Stomach (tissue), 9 donors: ENCODE data around the gene ALG10B. TPM values are rescaled to one million over a fixed set of nuclear protein-coding genes. Genes with fewer than 3 reads are reported as not detected.
"Not testable (repeated sequence)": the region's sequence is repeated elsewhere in the genome, so short reads cannot be mapped to it uniquely, and the experiment has no call there.

ENCODE experiments used
- DNase-seq, 2 donors: peaks; one replicate each; pipeline versions ENCODE4 v3.0.0 to v3.0.0-alpha.2; 2013 to 2019
- H3K27ac ChIP-seq, 5 donors: fragments of 200-600 bp in 4 of 5; sonication (generic) in 4 of 5; one replicate each; pipeline ENCODE4 v1.5.1; 2013 to 2019; ENCODE audit warnings: mild to moderate bottlenecking in 1 of 5, moderate library complexity in 1 of 5
- H3K27me3 ChIP-seq, 3 donors: fragments of 200-600 bp; sonication (generic); one replicate each; pipeline ENCODE4 v1.5.1; 2017 to 2019; ENCODE audit warnings: mixed run types in 1 of 3
- H3K36me3 ChIP-seq, 4 donors: fragments of 200-600 bp; sonication (generic); 1 replicate in 3 of 4; 2 replicates in 1 of 4; pipeline ENCODE4 v1.5.1; 2016 to 2019
- H3K4me1 ChIP-seq, 4 donors: fragments of 200-600 bp; sonication (generic); one replicate each; pipeline ENCODE4 v1.5.1; 2016 to 2019
- H3K4me3 ChIP-seq, 4 donors: fragments of 200-600 bp; sonication (generic) in 3 of 4; one replicate each; pipeline ENCODE4 v1.5.1; 2016 to 2019; ENCODE audit warnings: mild to moderate bottlenecking in 1 of 4
- H3K9me3 ChIP-seq, 4 donors: fragments of 200-600 bp; sonication (generic); one replicate each; pipeline ENCODE4 v1.5.1; 2016 to 2019
- CTCF ChIP-seq, 7 experiments: fragments of 450-650 bp in 4 of 7; fragments of 200-600 bp in 3 of 7; sonication (generic) in 3 of 7; IDR thresholded peaks; one replicate each; pipeline ENCODE4 v1.5.1; 2016 to 2019; ENCODE audit warnings: antibody characterized with exemption in 7 of 7, control low read depth in 2 of 7, mild to moderate bottlenecking in 1 of 7
- EP300 ChIP-seq: sonication (generic); formaldehyde crosslinking; IDR thresholded peaks from one replicate; pipeline ENCODE4 v1.6.1; 2017; ENCODE audit warnings: antibody characterized with exemption
- POLR2A ChIP-seq, 4 donors: fragments of 450-650 bp; IDR thresholded peaks; one replicate each; pipeline ENCODE4 v1.6.1; 2016; ENCODE audit warnings: antibody characterized with exemption in 4 of 4, control low read depth in 2 of 4, mild to moderate bottlenecking in 1 of 4, moderate library complexity in 1 of 4
- POLR2AphosphoS5 ChIP-seq, 3 donors: sonication (generic); formaldehyde crosslinking; IDR thresholded peaks; one replicate each; pipeline ENCODE4 v1.6.1; 2016; ENCODE audit warnings: antibody characterized with exemption in 3 of 3
- WGBS, 5 donors: extraction: QIAGEN DNeasy Blood & Tissue Kit in 3 of 5; methylation state at CpG; one replicate each; pipeline versions ENCODE4 v1.1.5 to v1.1.7; 2013 to 2018; 5-methylcytosine and 5-hydroxymethylcytosine counted together
- intact Hi-C: fragments of 100-400 bp; cut with DNase I; formaldehyde crosslinking; loops from one replicate; pipeline ENCODE4 v1.15.1; 2023; ENCODE audit warnings: low total_unique reads
- polyA plus RNA-seq, 3 donors: library from polyadenylated mRNA; stranded (reverse); fragments of 200-250 nt; gene quantifications; one replicate each; pipeline ENCODE4 v1.2.3, GENCODE V29; 2013
- total RNA-seq, 5 donors: library from RNA; depleted of rRNA; stranded (reverse); fragments of >200 nt; gene quantifications; one replicate each; pipeline versions ENCODE4 v1.1.0 to v1.2.3, GENCODE V29; 2014 to 2016
- donor health status: healthy with polysubstance abuse.
- donor health status: Bipolar disorder and iron deficiency.
- donor health status: healthy.

ALG10B gene
- total and polyA plus RNA-seq, 8 donors, result 0.31 to 16.5 (median 1.9) TPM

DNA sequence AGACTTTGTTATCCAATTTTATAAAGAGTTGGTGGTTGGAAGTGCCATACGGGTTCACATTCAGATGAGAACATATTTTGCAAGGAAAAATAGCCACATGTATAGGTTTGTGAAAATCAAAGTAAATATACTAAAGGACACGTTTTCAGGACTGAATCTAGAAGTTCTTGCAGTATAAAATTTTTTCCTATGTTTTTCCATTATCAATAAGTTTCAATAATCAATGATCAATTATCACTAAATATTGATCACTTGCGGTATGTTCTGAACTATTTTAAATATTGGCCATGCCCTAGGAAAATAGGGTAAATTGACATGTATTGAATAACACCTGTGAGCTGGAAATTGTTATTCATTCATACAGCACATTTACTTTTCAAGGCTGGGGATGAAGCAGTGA, 25.9 kb downstream of the ALG10B start:
- Histone ChIP-seq H3K4me3 (no peak overlapping the region), H3K27ac (no peak overlapping the region), H3K4me1 (no peaks in the 10 kb centered on the region), H3K9me3 (peaks cover 0 to 12% (median 6%) of the 10 kb centered on the region in 4 donors), H3K36me3 (no peaks in the 10 kb centered on the region), H3K27me3 (no peaks in the 10 kb centered on the region)
- whole genome bisulfite sequencing, 5 donors, result 36 to 70% (median 65%) methylated on average over 3 of the region's 3 CpGs
- intact Hi-C loops, result no loop called here
- TF ChIP-seq POLR2AphosphoS5 (IDR thresholded peaks at IDR 0.05) (no peak), EP300 (no peak), CTCF (IDR thresholded peaks at IDR 0.05) (no peak), POLR2A (IDR thresholded peaks at IDR 0.05) (no peak)
- DNase-seq, result no peak

GRCh38 chr12:38343256-38343655, 26.7 kb downstream of the ALG10B start:
- H3K27ac ChIP-seq, intact Hi-C loops, DNase-seq, H3K27me3 ChIP-seq, H3K4me1 ChIP-seq, H3K36me3 ChIP-seq, H3K4me3 ChIP-seq: not testable (repeated sequence)
- WGBS, 5 donors, result 63 to 87% (median 70%) methylated on average over 4 of the region's 4 CpGs
- peaks cover 0 to 12% (median 6%) of the 10 kb centered on the region in 4 donors for H3K9me3 ChIP-seq

- H3K4me1 ChIP-seq, H3K27ac ChIP-seq, H3K4me3 ChIP-seq, H3K36me3 ChIP-seq, DNase-seq, H3K27me3 ChIP-seq, intact Hi-C loops: not testable (repeated sequence)
- 57 to 85% (median 71%) methylated on average over 1 of the region's 1 CpG for WGBS, 5 donors
- peaks cover 0 to 12% (median 6%) of the 10 kb centered on the region in 4 donors for H3K9me3 ChIP-seq
Measured at GRCh38 chr12:38343916-38344315, 27.3 kb downstream of the ALG10B start.

DNA sequence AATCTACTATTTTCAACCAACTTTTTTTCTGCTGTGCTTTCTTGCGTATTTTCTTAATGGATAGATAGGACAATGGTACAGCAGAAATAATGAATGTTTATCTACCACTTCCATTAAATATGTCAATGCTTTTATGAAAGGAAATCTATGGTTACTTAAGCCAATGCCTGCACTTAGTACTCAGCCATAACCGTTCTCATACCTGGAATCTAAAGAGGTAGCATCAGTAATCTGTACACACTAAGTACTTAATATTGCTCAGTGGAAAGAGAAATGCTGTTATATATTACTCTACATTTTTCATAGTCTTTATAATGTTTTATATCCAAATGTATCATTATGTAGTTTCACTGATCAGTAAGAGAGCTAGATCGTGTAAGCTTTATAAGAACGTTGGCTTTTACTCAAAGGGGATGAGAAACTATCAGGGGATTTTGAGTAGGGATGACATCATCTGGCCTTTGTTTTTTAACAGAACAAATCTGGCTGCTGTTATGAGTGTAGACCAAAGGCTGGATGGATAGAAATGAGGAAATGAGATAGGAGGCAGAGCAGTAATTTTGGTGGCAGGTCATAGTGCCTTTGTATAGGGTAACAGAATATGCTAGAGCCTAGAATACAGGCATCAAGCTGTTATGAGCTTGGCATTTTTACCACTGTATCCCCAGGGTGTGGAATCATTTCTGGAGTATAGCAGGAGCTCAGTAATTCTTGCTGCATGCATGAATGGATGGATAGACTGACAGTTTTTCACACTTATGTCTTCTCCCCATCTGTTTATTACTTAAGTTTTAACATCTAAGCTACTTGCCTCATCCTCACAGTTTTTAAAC, 34.0 kb downstream of the ALG10B start:
- no peak for TF ChIP-seq POLR2AphosphoS5 (IDR thresholded peaks at IDR 0.05)
- TF ChIP-seq POLR2A (IDR thresholded peaks at IDR 0.05), result no peak
- TF ChIP-seq CTCF (IDR thresholded peaks at IDR 0.05), result no peak
- TF ChIP-seq EP300, result no peak
- 66 to 79% (median 77%) methylated on average over 4 of the region's 4 CpGs for WGBS, 5 donors
- intact Hi-C loops, result no loop called here

DNA sequence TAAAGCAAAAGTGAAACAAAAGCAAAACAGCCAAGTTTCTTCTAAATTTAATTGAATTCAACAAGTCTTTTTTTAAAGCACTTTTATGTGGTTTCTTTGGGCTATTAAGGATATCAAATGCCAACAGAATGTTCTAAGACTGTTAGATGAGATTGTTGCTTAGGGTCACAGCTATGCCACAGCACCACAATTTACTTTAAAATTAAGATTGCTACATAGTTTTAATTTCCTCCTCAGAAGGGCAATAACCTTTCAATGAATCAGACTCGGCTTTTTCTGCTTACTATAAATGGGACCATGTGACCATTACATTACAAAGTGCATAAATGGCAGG, 34.6 kb downstream of the ALG10B start:
- 31 to 54% (median 41%) methylated on average over 1 of the region's 1 CpG for WGBS, 5 donors

More for the DNA sequence above, 34.0 kb downstream of the ALG10B start:
- no peaks in the 10 kb centered on the region for H3K27me3 ChIP-seq
- peak in 1 of 2 donors; percentile 3 for DNase-seq
- H3K9me3 ChIP-seq, result no peaks in the 10 kb centered on the region
- no peaks in the 10 kb centered on the region for H3K4me1 ChIP-seq
- no peak overlapping the region for H3K4me3 ChIP-seq
- no peaks in the 10 kb centered on the region for H3K36me3 ChIP-seq
- H3K27ac ChIP-seq, result no peak overlapping the region

GRCh38 chr12:38367506-38367905, 50.9 kb downstream of the ALG10B start:
- no peak overlapping the region for H3K4me3 ChIP-seq
- intact Hi-C loops, result no loop called here
- no peak overlapping the region for H3K27ac ChIP-seq
- 70 to 77% (median 75%) methylated on average over 4 of the region's 4 CpGs for WGBS, 5 donors
- TF ChIP-seq EP300, result no peak
- TF ChIP-seq POLR2A (IDR thresholded peaks at IDR 0.05), result no peak
- no peak for TF ChIP-seq CTCF (IDR thresholded peaks at IDR 0.05)
- no peak for TF ChIP-seq POLR2AphosphoS5 (IDR thresholded peaks at IDR 0.05)
- H3K27me3 ChIP-seq, result no peaks in the 10 kb centered on the region
- DNase-seq, result no peak
- H3K36me3 ChIP-seq, result no peaks in the 10 kb centered on the region
- H3K4me1 ChIP-seq, result no peaks in the 10 kb centered on the region
- H3K9me3 ChIP-seq, result no peaks in the 10 kb centered on the region

More for the DNA sequence above, 34.6 kb downstream of the ALG10B start:
- H3K27ac ChIP-seq, H3K4me1 ChIP-seq, H3K27me3 ChIP-seq, H3K36me3 ChIP-seq, intact Hi-C loops, H3K4me3 ChIP-seq, DNase-seq, H3K9me3 ChIP-seq: not testable (repeated sequence)
